HCT116 (cell line): ENCODE data around the gene VMP1. TPM values are rescaled to one million over a fixed set of nuclear protein-coding genes. Genes with fewer than 3 reads are reported as not detected.

ENCODE experiments used
- ATAC-seq: fragments of 200-7000 bp; cut with Tn5 transposase; 2 replicates; pipeline ENCODE4 v1.9.1; 2020; ENCODE audit warnings: mild to moderate bottlenecking, moderate library complexity
- BruUV-seq: library from RNA; stranded (reverse); fragments of 400-500 nt; replicated peaks from 2 replicates; lab custom pipeline; 2021; lab: Mats Ljungman, UMichigan
- CTCF ChIA-PET: fragments of 300-600 bp; sonication (Branson Sonifier 250); formaldehyde crosslinking; loops from one replicate; lab custom pipeline; 2021; ENCODE audit warnings: antibody characterized with exemption; lab: Charles Lee
- POLR2A ChIA-PET: fragments of 300-600, 350-600 bp; sonication (Branson Sonifier 250); formaldehyde crosslinking; loops from one replicate; lab custom pipeline; 2021; ENCODE audit warnings: antibody characterized with exemption; lab: Charles Lee
- RAD21 ChIA-PET, 2 experiments: fragments of 300-600 bp; sonication (Branson Sonifier 250); formaldehyde crosslinking; loops; one replicate each; lab custom pipeline; 2023; ENCODE audit warnings: low total read pairs in 2 of 2; ENCODE audit not compliant: uncharacterized antibody in 2 of 2, unreplicated experiment in 2 of 2, low non-redundant PET in 1 of 2; lab: Charles Lee
- DNase-seq: peaks from one replicate; pipeline ENCODE4 v3.0.0-alpha.2; 2010; ENCODE audit warnings: low read depth, low spot score
- H2AFZ ChIP-seq: fragments of 200-600 bp; shearing (Covaris generic), sonication (generic); 2 replicates; pipeline ENCODE4 v1.6.1; 2017; ENCODE audit warnings: low read depth, mixed run types, mixed read lengths, antibody characterized with exemption, low read length; ENCODE audit not compliant: poor library complexity, severe bottlenecking
- H3K27ac ChIP-seq: 2 replicates; pipeline ENCODE4 v1.5.1; 2012; ENCODE audit warnings: low read depth, low read length
- H3K27me3 ChIP-seq: fragments of 200-600 bp; sonication (generic); 2 replicates; pipeline ENCODE4 v1.6.1; 2016; ENCODE audit warnings: mixed run types, low read length, mixed read lengths; ENCODE audit not compliant: insufficient read depth
- H3K36me3 ChIP-seq, 2 experiments: fragments of 200-500 bp in 1 of 2; fragments of 200-600 bp in 1 of 2; sonication (Bioruptor generic) in 1 of 2; sonication (generic) in 1 of 2; 2 replicates each; pipeline versions ENCODE4 v1.5.1 to v1.6.1; 2014 to 2016; ENCODE audit warnings: low read length in 2 of 2, inconsistent platforms in 1 of 2, mixed read lengths in 1 of 2, mixed run types in 1 of 2; ENCODE audit not compliant: insufficient read depth in 2 of 2, control insufficient read depth in 1 of 2
- H3K4me1 ChIP-seq, 2 experiments: fragments of 200-600 bp in 1 of 2; sonication (generic) in 1 of 2; 2 replicates each; pipeline versions ENCODE4 v1.5.1 to v1.6.1; 2012 to 2017; ENCODE audit warnings: low read length in 2 of 2, inconsistent platforms in 1 of 2, mild to moderate bottlenecking in 1 of 2, mixed read lengths in 1 of 2, mixed run types in 1 of 2, moderate library complexity in 1 of 2; ENCODE audit not compliant: insufficient read depth in 2 of 2, control insufficient read depth in 1 of 2
- H3K4me2 ChIP-seq: fragments of 200-600 bp; sonication (generic); 2 replicates; pipeline ENCODE4 v1.6.1; 2017; ENCODE audit warnings: mixed run types, low read length, mixed read lengths
- H3K4me3 ChIP-seq, 2 experiments: fragments of 200-600 bp in 1 of 2; sonication (generic) in 1 of 2; replicated peaks in 1 of 2; 2 replicates each; pipeline ENCODE4 v1.5.1; 2011 to 2016; ENCODE audit warnings: low read length in 2 of 2, control low read depth in 1 of 2, low read depth in 1 of 2, mild to moderate bottlenecking in 1 of 2, mixed read lengths in 1 of 2, mixed run types in 1 of 2
- H3K79me2 ChIP-seq: fragments of 200-600 bp; sonication (generic); 2 replicates; pipeline ENCODE4 v1.6.1; 2017; ENCODE audit warnings: mild to moderate bottlenecking, mixed run types, low read length, moderate library complexity, mixed read lengths; ENCODE audit not compliant: insufficient read depth
- H3K9ac ChIP-seq: fragments of 200-600 bp; sonication (generic); 2 replicates; pipeline ENCODE4 v1.6.1; 2016; ENCODE audit warnings: low read length, mixed read lengths
- H3K9me2 ChIP-seq: fragments of 200-600 bp; sonication (generic), shearing (Covaris generic); 2 replicates; pipeline ENCODE4 v1.6.1; 2017; ENCODE audit warnings: mixed run types, mild to moderate bottlenecking, moderate library complexity; ENCODE audit not compliant: insufficient read depth
- H3K9me3 ChIP-seq, 2 experiments: fragments of 200-500 bp in 1 of 2; fragments of 200-600 bp in 1 of 2; sonication (Bioruptor generic) in 1 of 2; sonication (generic) in 1 of 2; 2 replicates each; pipeline ENCODE4 v1.6.1; 2014 to 2017; ENCODE audit warnings: low read length in 2 of 2, mixed read lengths in 2 of 2, inconsistent platforms in 1 of 2, low read depth in 1 of 2, mild to moderate bottlenecking in 1 of 2, mixed run types in 1 of 2, moderate library complexity in 1 of 2; ENCODE audit not compliant: control insufficient read depth in 1 of 2, insufficient read depth in 1 of 2
- H4K20me1 ChIP-seq: fragments of 200-600 bp; sonication (generic), shearing (Covaris generic); 2 replicates; pipeline ENCODE4 v1.6.1; 2017; ENCODE audit warnings: mixed run types, mild to moderate bottlenecking, moderate library complexity; ENCODE audit not compliant: insufficient read depth
- CBX3 ChIP-seq: IDR thresholded peaks from 2 replicates; pipeline ENCODE4 v1.6.1; 2012; ENCODE audit warnings: low read depth
- EGR1 ChIP-seq: IDR thresholded peaks from 2 replicates; pipeline ENCODE4 v1.6.1; 2012; ENCODE audit warnings: low read depth
- ELF1 ChIP-seq: IDR thresholded peaks from 2 replicates; pipeline ENCODE4 v1.6.1; 2012; ENCODE audit warnings: low read depth, borderline replicate concordance
- EZH2 ChIP-seq: fragments of 200-600 bp; sonication (generic); IDR thresholded peaks from 2 replicates; pipeline ENCODE4 v1.6.1; 2017; ENCODE audit warnings: antibody characterized with exemption, mixed run types
- JUND ChIP-seq: IDR thresholded peaks from 2 replicates; pipeline ENCODE4 v1.6.1; 2012
- POLR2A ChIP-seq: IDR thresholded peaks from 2 replicates; pipeline ENCODE4 v1.7.0; 2011; ENCODE audit warnings: borderline replicate concordance; ENCODE audit not compliant: insufficient read depth, insufficient read length; ENCODE audit errors: extremely low read depth
- POLR2AphosphoS5 ChIP-seq: IDR thresholded peaks from 2 replicates; pipeline ENCODE4 v1.6.1; 2011; ENCODE audit warnings: mild to moderate bottlenecking, low read depth, low read length, moderate library complexity
- RAD21 ChIP-seq: IDR thresholded peaks from 2 replicates; pipeline ENCODE4 v1.6.1; 2012; ENCODE audit warnings: low read depth, mild to moderate bottlenecking
- SP1 ChIP-seq: IDR thresholded peaks from 2 replicates; pipeline ENCODE4 v1.6.1; 2012; ENCODE audit warnings: low read depth
- SRF ChIP-seq: IDR thresholded peaks from 2 replicates; pipeline ENCODE4 v1.6.1; 2012; ENCODE audit warnings: low read depth
- YY1 ChIP-seq: IDR thresholded peaks from 2 replicates; pipeline ENCODE4 v1.6.1; 2011; ENCODE audit warnings: low read length, low read depth, moderate library complexity, mild to moderate bottlenecking; ENCODE audit not compliant: insufficient replicate concordance; ENCODE audit errors: extremely low read depth
- intact Hi-C: fragments of 100-400 bp; cut with micrococcal nuclease; formaldehyde crosslinking; loops from 2 replicates; pipeline ENCODE4 v1.10.0; 2022
- total RNA-seq: library from RNA; stranded (reverse); gene quantifications from one replicate; pipeline ENCODE4 v1.2.1, GENCODE V29; 2021; ENCODE audit not compliant: unreplicated experiment
- TF ChIP-seq, protein P1 (sequence below): IDR thresholded peaks from 2 replicates; pipeline ENCODE4 v1.6.1; 2012
- TF ChIP-seq, protein P2 (sequence below): IDR thresholded peaks from 2 replicates; pipeline ENCODE4 v1.6.1; 2012; ENCODE audit warnings: low read depth

VMP1 gene
- total RNA-seq, 1 experiment from 2014 or later, result 366 TPM

DNA sequence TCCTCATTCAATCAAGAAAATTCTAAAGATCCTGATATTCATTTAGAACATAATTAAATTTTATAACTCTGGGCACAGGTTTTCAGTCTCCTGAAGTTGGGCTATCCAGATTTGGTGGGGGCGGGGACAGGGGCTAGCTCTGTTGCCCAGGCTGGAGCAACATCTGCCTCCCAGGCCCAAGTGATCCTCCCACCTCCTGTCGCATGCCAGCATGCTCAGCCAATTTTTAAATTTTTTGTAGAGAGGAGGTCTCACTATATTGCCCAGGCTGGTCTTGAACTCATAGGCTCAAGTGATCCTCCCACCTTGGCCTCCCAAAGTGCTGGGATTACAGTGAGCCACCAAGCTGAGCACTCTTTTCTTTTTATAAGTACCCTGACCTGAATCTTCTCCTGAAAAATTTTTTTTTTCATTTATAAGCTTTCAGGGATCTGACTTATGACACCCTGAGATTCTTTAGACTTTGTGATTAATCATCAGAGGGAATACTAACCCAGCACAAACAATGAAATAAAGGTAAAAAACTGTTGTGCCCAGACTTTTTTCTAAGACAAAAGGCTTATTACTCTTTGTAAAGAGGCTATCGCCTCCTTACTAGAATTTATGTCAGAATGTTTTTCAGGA is 122.7 kb downstream of the VMP1 start:
- peaks cover 61% of the 10 kb centered on the region for H3K79me2 ChIP-seq
- H4K20me1 ChIP-seq, result no peaks in the 10 kb centered on the region
- no peaks in the 10 kb centered on the region for H3K36me3 ChIP-seq
- ChIA-PET CTCF (interaction anchor here (1.1 to 1.2 kb wide), 2 partner anchors 16 to 76 kb away, joined by 3 to 4 read pairs; no protein-coding TSS in a partner anchor), POLR2A (interaction anchor here (0.6 to 9.2 kb wide), 12 partner anchors 10 to 77 kb away, joined by 3 to 228 read pairs (median 4); no protein-coding TSS in a partner anchor), RAD21 (no interaction called here)
- peaks cover 96 to 100% of the 10 kb centered on the region in 2 experiments for H3K4me1 ChIP-seq
- ATAC-seq (peak; percentile 10), DNase-seq (no peak)
- no peak overlapping the region for H2AFZ ChIP-seq
- H3K4me2 ChIP-seq, result peak overlapping the region; percentile 60
- intact Hi-C loops, result no loop called here
- no peaks in the 10 kb centered on the region for H3K9me2 ChIP-seq
- H3K27me3 ChIP-seq, result no peaks in the 10 kb centered on the region
- peak overlapping the region; percentile 60 for H3K9ac ChIP-seq
- no peak for TF ChIP-seq SP1
- TF ChIP-seq POLR2AphosphoS5, result 0 out of 2 replicates have a peak, but pooled peaks have one; percentile 16
- TF ChIP-seq, protein P1, sequence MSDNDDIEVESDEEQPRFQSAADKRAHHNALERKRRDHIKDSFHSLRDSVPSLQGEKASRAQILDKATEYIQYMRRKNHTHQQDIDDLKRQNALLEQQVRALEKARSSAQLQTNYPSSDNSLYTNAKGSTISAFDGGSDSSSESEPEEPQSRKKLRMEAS, result 0 out of 2 replicates have a peak, but pooled peaks have one; percentile 15
- peak overlapping the region in 1 of 2 experiments; percentile 14; a peak in 1 of 4 replicates for H3K4me3 ChIP-seq
- no peaks in the 10 kb centered on the region for H3K9me3 ChIP-seq
- BruUV-seq, result no TSS peak
- peak overlapping the region; percentile 97 for H3K27ac ChIP-seq

- H3K4me3 ChIP-seq, result no peak overlapping the region
- RAD21 ChIA-PET, result no interaction called here
Observed at GRCh38 chr17:59830846-59831486, 123.5 kb downstream of the VMP1 start.

More at GRCh38 chr17:59830846-59831486, 123.5 kb downstream of the VMP1 start:
- intact Hi-C loops, result no loop called here
- H3K4me1 ChIP-seq, result peaks cover 96 to 100% of the 10 kb centered on the region in 2 experiments
- no peaks in the 10 kb centered on the region for H4K20me1 ChIP-seq
- no peaks in the 10 kb centered on the region for H3K36me3 ChIP-seq
- ATAC-seq, result peak; percentile 4; the same call in 1 of the 2 replicates
- no peaks in the 10 kb centered on the region for H3K27me3 ChIP-seq
- peak overlapping the region; percentile 60 for H3K4me2 ChIP-seq
- peak overlapping the region; percentile 97 for H3K27ac ChIP-seq
- peak overlapping the region; percentile 60 for H3K9ac ChIP-seq
- no peak for DNase-seq
- CTCF ChIA-PET, result interaction anchor here (1.0 to 1.1 kb wide), 2 partner anchors 15 to 77 kb away, joined by 3 read pairs; no protein-coding TSS in a partner anchor
- no peaks in the 10 kb centered on the region for H3K9me2 ChIP-seq
- TF ChIP-seq CBX3, result no peak; the same call in 1 of the 2 replicates
- TF ChIP-seq SRF, result no peak
- TF ChIP-seq EZH2, result no peak
- peak; percentile 4; the same call in 1 of the 2 replicates for TF ChIP-seq POLR2AphosphoS5
- no peak for TF ChIP-seq JUND
- no peak for TF ChIP-seq YY1
- TF ChIP-seq EGR1, result peak; percentile 53; the same call in 1 of the 2 replicates
- TF ChIP-seq, protein P2, sequence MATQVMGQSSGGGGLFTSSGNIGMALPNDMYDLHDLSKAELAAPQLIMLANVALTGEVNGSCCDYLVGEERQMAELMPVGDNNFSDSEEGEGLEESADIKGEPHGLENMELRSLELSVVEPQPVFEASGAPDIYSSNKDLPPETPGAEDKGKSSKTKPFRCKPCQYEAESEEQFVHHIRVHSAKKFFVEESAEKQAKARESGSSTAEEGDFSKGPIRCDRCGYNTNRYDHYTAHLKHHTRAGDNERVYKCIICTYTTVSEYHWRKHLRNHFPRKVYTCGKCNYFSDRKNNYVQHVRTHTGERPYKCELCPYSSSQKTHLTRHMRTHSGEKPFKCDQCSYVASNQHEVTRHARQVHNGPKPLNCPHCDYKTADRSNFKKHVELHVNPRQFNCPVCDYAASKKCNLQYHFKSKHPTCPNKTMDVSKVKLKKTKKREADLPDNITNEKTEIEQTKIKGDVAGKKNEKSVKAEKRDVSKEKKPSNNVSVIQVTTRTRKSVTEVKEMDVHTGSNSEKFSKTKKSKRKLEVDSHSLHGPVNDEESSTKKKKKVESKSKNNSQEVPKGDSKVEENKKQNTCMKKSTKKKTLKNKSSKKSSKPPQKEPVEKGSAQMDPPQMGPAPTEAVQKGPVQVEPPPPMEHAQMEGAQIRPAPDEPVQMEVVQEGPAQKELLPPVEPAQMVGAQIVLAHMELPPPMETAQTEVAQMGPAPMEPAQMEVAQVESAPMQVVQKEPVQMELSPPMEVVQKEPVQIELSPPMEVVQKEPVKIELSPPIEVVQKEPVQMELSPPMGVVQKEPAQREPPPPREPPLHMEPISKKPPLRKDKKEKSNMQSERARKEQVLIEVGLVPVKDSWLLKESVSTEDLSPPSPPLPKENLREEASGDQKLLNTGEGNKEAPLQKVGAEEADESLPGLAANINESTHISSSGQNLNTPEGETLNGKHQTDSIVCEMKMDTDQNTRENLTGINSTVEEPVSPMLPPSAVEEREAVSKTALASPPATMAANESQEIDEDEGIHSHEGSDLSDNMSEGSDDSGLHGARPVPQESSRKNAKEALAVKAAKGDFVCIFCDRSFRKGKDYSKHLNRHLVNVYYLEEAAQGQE, result no peak
- TF ChIP-seq RAD21, result no peak
- TF ChIP-seq ELF1, result no peak
- TF ChIP-seq POLR2A, result no peak
- POLR2A ChIA-PET, result interaction anchor here (0.6 to 9.2 kb wide), 9 partner anchors 9 to 77 kb away, joined by 3 to 228 read pairs (median 4); no protein-coding TSS in a partner anchor
- no peaks in the 10 kb centered on the region for H3K9me3 ChIP-seq
- BruUV-seq, result no TSS peak
- H2AFZ ChIP-seq, result no peak overlapping the region
- peaks cover 61% of the 10 kb centered on the region for H3K79me2 ChIP-seq
